Measurements from ENCODE around the gene TTC7B.

DNA sequence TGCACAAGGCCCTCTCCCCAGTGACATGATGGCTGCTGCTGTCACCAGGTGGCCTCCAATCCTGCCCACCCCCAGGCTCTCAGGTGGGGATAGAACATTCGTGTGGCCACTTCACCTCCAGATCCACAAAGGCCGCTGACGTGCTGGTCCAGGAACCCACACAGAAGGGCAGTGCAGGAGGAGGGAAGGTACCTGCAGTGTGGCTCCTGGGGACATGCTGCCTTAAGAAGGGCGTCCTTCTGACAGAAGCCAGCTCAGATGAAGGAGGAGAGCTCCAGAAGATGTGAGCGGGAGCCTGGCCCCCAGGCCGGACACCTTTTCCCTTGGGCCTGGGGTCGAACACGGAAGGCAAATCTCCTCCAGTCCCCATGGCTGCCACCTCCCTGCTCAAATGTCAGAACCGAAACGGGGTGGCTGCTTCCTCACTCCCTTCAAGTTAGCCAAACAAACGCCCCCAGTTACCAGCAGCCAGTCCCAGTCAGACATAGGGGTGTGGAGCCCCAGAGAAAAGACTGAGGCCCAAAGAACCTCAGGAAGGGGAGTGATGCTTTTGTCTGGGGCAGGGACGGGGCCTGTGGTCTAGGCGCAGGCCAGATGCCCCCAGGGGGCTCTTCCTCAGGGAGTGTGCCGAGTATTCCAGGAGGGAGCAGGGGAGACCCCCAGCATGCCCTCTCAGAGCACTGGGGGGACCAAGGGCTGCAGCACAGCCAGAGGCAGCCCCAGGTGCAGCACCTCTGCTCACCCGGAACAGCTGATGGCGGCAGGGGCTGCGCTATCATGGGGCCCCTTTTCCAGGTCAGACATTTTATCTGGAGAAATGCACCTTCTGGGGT lies 263.5 kb downstream of the TTC7B start:
- TF ChIP-seq CTCF (IDR thresholded peaks at IDR 0.05; ENCODE audit: control extremely low read depth in 1 of 3, insufficient read depth in 1 of 3, low read depth in 1 of 3, low read length in 3 of 3): no peak
- TF ChIP-seq SRF (IDR thresholded peaks at IDR 0.05; ENCODE audit: low read depth, low read length): no peak
- TF ChIP-seq RAD21 (IDR thresholded peaks at IDR 0.05 in 1 of 2, conservative IDR thresholded peaks at IDR 0.05 in 1 of 2; ENCODE audit: low read depth in 2 of 2, low read length in 2 of 2): no peak
- TF ChIP-seq TEAD4 (IDR thresholded peaks at IDR 0.05; ENCODE audit: low read depth, low read length): no peak
- TF ChIP-seq, protein P1, sequence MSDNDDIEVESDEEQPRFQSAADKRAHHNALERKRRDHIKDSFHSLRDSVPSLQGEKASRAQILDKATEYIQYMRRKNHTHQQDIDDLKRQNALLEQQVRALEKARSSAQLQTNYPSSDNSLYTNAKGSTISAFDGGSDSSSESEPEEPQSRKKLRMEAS (IDR thresholded peaks at IDR 0.05): no peak
- no peak for TF ChIP-seq TBP (IDR thresholded peaks at IDR 0.05; ENCODE audit: low read depth, low read length)
- TF ChIP-seq, protein P2, sequence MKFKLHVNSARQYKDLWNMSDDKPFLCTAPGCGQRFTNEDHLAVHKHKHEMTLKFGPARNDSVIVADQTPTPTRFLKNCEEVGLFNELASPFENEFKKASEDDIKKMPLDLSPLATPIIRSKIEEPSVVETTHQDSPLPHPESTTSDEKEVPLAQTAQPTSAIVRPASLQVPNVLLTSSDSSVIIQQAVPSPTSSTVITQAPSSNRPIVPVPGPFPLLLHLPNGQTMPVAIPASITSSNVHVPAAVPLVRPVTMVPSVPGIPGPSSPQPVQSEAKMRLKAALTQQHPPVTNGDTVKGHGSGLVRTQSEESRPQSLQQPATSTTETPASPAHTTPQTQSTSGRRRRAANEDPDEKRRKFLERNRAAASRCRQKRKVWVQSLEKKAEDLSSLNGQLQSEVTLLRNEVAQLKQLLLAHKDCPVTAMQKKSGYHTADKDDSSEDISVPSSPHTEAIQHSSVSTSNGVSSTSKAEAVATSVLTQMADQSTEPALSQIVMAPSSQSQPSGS (IDR thresholded peaks at IDR 0.05; ENCODE audit: low read length): no peak
- no peak for TF ChIP-seq POLR2A (IDR thresholded peaks at IDR 0.05; ENCODE audit: control extremely low read depth in 1 of 2, low read depth in 2 of 2, low read length in 2 of 2)
- no peak for TF ChIP-seq EP300 (IDR thresholded peaks at IDR 0.05; ENCODE audit: borderline replicate concordance in 1 of 2, low read depth in 2 of 2, low read length in 2 of 2)
- TF ChIP-seq, protein P3, sequence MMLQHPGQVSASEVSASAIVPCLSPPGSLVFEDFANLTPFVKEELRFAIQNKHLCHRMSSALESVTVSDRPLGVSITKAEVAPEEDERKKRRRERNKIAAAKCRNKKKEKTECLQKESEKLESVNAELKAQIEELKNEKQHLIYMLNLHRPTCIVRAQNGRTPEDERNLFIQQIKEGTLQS (IDR thresholded peaks at IDR 0.05; ENCODE audit: insufficient read depth, low read depth, low read length): no peak
- no peak for TF ChIP-seq GTF2F1 (IDR thresholded peaks at IDR 0.05; ENCODE audit: borderline replicate concordance, low read depth, low read length)
- TF ChIP-seq GABPA (IDR thresholded peaks at IDR 0.05; ENCODE audit: borderline replicate concordance, insufficient read depth, low read length): no peak
- no peak for TF ChIP-seq HDAC2 (IDR thresholded peaks at IDR 0.05; ENCODE audit: borderline replicate concordance in 1 of 2, low read depth in 2 of 2, low read length in 2 of 2)
- TF ChIP-seq EGR1 (IDR thresholded peaks at IDR 0.05; ENCODE audit: borderline replicate concordance, low read depth, low read length): no peak
